GM20000 (cell line): ENCODE results near the gene CACNA2D2.

ENCODE experiments used
- DNase-seq: peaks from one replicate; pipeline ENCODE4 v3.0.0; 2012; ENCODE audit warnings: low spot score
- CTCF ChIP-seq: IDR thresholded peaks from 2 replicates; pipeline ENCODE4 v1.5.1; 2012; ENCODE audit warnings: mild to moderate bottlenecking, control low read depth; ENCODE audit errors: extremely low read depth, missing control alignments

Gene CACNA2D2

GRCh38 chr3:50323614-50324199 is 179.7 kb downstream of the CACNA2D2 start:
- DNase-seq: no peak
- TF ChIP-seq CTCF: no peak

- no peak for TF ChIP-seq CTCF
- no peak for DNase-seq
These were observed 180.3 kb downstream of the CACNA2D2 start for GRCh38 chr3:50323092-50323600.

GRCh38 chr3:50322386-50323091 is 180.9 kb downstream of the CACNA2D2 start, which contains the start of gene HYAL2:
Gene HYAL2 (minus strand): TSS chr3:50322745. CDS start chr3:50320489, 2,256 bp downstream.
- DNase-seq: no peak
- no peak for TF ChIP-seq CTCF

DNA sequence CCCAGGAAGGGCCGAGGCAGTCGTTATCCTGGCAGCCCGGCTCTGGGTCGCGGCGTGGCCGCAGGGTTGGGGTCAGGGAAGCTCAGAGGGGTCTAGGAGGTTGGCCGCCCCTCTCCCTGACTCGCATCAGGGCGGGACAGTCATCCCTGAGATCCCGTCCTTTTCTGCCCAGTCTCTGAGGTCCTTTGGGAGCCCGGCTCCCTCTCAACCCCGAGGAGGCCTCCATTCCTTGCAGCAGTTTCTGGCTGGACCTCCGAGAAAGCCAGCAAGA is 181.4 kb downstream of the CACNA2D2 start:
- no peak for DNase-seq
- no peak for TF ChIP-seq CTCF

DNA sequence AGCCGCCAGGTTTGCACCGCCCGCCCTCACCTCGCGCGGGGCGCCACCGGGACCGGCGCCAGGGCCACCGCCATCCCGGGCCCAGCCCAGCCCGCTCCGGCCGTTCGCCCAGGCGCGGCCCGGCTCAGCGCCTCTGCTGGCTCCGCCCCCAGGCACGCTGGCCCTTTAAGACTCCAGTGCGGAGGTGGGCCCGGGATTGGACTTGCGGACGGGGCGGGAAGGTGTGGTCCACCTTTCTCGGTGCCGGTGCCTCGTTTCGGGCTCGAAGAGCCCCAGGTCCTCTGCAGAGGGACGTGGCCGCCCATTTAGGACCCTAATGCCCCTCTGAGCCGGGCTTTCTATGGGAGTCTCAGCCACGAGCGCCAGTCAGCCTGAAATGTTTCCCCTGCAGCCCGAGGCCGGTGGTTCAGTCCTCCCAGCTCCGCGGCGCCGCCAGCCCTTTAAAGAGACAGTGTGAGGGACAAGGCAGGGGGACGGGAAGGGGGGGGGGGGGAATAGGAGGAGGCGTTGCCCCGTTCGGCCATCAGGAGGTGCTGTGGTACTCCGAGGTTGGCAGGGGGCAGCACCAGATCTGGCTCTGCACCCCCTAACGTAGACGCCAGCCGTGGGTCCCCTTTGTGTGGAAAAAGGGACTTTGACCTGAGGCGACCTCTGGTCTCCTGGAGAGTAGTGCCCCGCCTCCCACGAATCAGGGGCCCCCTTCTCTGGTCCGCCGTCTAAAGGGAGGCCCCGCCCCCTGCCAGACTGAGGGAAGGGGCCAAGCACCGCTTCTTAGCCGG is 181.9 kb downstream of the CACNA2D2 start:
- peak; percentile 19 for TF ChIP-seq CTCF
- peak; percentile 94 for DNase-seq

GRCh38 chr3:50320853-50321335 is 182.5 kb downstream of the CACNA2D2 start:
- peak; percentile 90 for DNase-seq
- no peak for TF ChIP-seq CTCF
